Hepatic stellate cell (primary cell): ENCODE data around the gene HNRNPU.
A peak's percentile ranks its signal among the peaks of the same experiment; 100 is the strongest.
"Not testable (repeated sequence)": the region's sequence is repeated elsewhere in the genome, so short reads cannot be mapped to it uniquely, and the experiment has no call there.

ENCODE experiments used
- DNase-seq: peaks from one replicate; pipeline ENCODE4 v3.0.0; 2011; ENCODE audit warnings: low spot score

Gene HNRNPU

GRCh38 chr1:244840219-244840794 is 24.0 kb downstream of the HNRNPU start:
- DNase-seq, result no peak

DNA sequence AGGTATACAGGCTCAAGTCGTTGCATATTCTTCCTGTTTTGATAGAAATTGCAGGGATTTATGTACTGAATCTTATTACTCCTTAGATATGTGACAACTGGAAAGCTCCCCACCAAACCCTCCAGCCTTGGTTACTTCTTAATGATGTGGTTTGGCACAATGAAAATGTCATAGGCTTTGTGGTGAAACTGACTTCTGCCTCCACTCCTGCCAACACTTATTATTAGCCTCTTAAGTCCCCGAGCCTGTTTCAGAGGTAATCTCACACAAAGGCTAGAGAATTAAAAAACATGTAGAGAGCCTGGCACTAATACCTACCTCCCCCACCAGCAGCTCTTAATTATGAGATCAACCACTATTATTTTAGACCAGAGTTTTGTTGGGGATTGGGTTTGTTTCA is 24.7 kb downstream of the HNRNPU start:
- no peak for DNase-seq

DNA sequence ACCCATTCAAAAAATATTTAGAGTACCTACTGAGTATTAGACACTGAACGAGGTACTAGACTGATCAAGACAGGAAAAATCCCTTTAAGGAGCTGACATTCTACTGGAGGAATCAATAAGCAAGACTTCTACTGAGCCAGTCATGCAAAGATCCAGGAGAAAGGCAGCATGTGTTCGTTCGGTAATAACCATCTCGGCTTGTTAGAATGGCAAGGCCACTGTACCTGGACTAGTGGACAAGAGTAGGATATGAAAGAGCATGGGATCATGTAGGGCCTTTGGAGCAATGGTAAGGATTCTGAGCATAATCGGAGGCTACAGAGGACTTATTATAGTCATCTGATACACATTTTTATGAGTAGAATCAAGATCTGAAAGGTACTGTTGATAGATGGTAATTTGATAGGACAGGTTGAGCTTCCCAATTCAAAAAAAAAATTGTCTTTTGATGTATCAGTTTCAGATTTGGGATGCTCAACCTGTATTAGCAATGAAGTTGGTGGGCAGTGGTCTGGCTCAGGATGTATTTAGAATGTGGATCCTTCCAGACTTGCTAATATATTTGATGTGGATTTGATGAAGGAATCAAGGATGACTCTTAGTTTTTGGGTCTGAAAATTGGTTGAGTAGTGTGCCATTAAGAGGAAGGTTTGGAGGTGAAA is 26.6 kb downstream of the HNRNPU start:
- no peak for DNase-seq

DNA sequence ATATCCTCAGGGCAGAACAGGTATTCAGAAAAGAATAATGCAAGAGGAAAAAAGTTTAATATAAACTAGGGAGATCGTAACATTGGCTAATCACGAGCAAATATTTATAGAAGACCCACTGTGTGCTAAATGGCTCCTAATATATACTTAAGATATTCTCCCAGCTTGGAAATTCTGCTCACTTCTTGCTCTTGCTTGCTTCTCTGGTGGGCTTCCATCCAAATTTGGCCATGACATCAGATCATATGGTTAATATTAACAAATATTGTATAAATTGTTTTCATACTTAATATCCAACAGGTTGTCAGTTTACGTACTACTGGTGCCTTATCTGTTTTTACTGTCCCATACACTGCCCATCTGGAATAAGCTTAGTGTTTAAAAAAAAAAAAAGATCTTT is 27.8 kb downstream of the HNRNPU start:
- DNase-seq, result no peak

- peak; percentile 42 for DNase-seq
These were observed 28.2 kb downstream of the HNRNPU start for GRCh38 chr1:244836135-244836521.

DNA sequence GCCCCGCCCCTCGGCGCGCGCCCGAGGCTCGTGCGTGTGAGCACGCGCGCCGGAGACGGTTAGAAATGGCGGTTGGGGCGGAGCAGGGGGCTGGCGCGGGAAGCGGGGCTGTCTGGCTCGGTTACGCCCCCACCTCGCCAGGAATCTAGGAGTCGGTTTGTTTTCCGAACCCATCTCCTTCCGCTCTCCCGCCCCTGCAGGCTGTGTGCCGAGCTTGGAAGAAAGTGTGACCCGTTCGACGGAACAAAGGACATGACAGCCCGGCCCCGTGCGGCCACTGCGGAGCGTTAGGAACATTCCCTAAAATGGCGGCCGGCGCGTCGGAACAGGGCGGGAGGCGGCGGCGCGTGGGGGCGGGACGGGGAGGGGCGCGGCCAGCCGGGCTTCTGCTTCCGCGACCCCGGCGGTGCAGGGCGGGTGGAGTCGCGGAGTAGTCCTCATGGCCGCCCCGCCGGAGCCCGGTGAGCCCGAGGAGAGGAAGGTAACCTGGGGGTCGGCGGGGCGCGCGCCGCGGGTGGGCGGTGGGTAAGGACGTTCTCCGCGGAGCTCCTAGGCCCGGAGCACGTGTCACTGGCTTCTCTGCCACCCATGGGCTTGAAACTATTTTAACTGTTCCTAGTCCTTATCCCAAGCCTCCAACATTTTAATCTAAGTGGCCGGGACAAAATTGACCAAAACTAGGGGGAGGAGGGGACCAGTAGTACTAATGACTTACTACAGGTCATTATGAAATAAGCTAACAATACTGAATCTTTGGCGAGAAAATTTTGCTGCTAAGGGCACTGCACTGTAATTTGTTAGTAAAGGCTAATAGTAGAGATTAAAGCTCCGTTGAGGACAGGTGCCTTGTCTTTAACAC is 28.8 kb downstream of the HNRNPU start, which contains the start of gene COX20:
Gene COX20, plus strand, starts transcription at position 383 of the 859 bp plus-strand sequence. Its CDS starts 57 bp downstream, at position 440.
- DNase-seq, result peak; percentile 79

GRCh38 chr1:244834543-244835275 is 29.6 kb downstream of the HNRNPU start:
- DNase-seq, result peak; percentile 75

GRCh38 chr1:244833734-244834542 is 30.4 kb downstream of the HNRNPU start:
- DNase-seq, result peak; percentile 60

GRCh38 chr1:244833260-244833659 is 31.1 kb downstream of the HNRNPU start:
- not testable (repeated sequence) for DNase-seq

- DNase-seq, result peak; percentile 14
These were observed 33.7 kb downstream of the HNRNPU start for GRCh38 chr1:244830639-244831038.

DNA sequence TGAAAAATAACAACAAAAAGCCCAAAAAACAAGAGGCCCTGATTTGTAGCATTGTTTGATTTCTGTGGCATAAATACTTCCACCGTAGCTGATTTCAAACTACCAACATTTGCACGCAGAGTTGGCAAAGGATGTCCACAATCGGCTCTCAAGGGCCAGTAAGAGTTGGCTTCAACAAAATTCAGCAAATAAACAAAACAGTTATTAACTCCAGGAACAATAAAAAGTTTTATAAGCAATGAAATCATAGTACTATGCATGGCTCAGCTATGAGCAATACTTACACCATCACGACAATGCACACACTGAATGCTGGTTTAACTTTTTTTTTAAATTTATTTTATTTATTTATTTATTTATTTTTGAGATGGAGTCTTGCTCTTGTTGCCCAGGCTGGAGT is 37.6 kb downstream of the HNRNPU start:
- DNase-seq, result no peak

DNA sequence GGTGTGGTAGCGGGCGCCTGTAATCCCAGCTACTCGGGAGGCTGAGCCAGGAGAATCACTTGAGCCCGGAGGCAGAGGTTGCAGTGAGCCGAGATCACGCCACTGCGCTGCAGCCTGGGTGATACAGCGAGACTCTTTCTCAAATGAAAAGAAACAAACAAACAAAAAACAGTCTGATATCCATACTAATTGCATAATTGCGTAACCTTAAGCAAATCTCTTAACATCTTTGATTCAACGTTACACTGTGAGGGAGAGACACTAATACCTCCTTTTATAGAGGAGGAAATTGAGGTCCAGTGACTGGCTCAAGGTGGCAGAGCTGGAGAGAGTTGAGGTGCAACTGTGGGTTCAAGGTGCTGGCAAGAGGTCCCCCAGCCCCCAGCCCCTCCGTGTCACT is 41.5 kb downstream of the HNRNPU start:
- no peak for DNase-seq

DNA sequence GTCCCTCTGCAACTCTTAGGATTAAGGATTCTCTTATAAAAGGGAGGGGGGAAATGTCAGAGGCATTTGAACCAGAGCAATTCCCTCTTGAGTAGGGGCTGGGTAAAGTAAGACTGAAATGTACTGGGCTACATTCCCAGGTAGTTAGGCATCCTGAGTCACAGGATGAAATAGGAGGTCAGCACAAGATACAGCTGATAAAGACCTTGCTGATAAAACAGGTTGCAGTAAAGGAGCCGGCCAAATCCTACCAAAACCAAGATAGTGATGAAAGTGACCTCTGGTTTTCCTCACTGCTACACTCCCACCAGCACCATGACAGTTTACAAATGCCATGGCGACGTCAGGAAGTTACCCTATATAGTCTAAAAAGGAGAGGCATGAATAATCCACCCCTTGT is 43.2 kb downstream of the HNRNPU start:
- no peak for DNase-seq

GRCh38 chr1:244820131-244820530 is 44.2 kb downstream of the HNRNPU start:
- DNase-seq, result no peak

- no peak for DNase-seq
These were observed 46.9 kb downstream of the HNRNPU start for GRCh38 chr1:244817415-244817894.

GRCh38 chr1:244815600-244816099 is 48.7 kb downstream of the HNRNPU start:
- DNase-seq, result no peak

GRCh38 chr1:244813327-244813726 is 51.0 kb downstream of the HNRNPU start:
- no peak for DNase-seq

DNA sequence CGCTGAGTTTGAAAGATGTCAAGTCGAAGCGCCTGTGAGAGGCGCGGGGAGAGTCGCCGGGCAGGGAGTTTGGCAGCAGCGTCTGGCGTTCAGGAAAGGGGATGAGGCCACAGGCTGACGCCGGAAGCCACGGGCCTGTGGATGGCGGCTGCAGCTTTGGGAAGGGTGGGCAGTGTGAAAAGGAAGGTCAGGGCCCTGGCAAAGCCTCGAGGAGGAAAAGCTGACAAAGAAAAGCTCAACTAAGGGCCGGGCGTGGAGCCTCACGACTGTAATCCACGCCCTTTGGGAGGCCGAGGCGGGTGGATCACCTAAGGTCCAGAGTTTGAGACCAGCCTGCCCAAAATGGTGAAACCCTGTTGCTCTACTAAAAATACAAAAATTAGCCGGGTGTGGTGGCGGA is 54.1 kb downstream of the HNRNPU start:
- DNase-seq, result no peak

DNA sequence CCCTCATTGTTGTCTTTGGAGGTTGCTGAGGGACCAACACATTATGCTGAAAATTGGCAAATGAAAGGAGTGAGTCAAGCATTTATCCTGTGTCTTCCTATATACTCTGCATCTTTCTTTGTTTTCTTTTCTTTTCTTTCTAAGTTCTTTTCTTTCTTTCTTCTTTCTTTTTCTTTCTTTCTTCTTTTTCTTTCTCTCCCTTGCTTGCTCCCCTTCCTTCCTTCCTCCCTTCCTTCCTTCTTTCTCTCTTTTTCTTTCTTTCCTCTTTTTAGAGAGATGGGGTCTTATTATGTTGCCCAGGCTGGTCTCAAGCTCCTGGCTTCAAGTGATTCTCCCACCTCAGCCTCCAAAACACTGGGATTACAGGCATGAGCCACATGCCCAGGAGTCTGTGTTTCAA is 57.2 kb downstream of the HNRNPU start:
- DNase-seq, result no peak

GRCh38 chr1:244804841-244805240 is 59.5 kb downstream of the HNRNPU start:
- no peak for DNase-seq
